SK-N-SH treated with all-trans-retinoic acid at 6 μM for 48 hours (cell line): ENCODE results near the gene FIGN.

Experiments used
- ATAC-seq: fragments of 200-7000 bp; cut with Tn5 transposase; 3 replicates; pipeline ENCODE4 v1.9.1; 2020; ENCODE audit warnings: mild to moderate bottlenecking, moderate library complexity
- ARNTL ChIP-seq: fragments of 450-650 bp; formaldehyde crosslinking; IDR thresholded peaks from 2 replicates; pipeline ENCODE4 v1.5.0; 2020; ENCODE audit warnings: low read depth, mild to moderate bottlenecking, moderate library complexity, borderline replicate concordance
- BACH2 ChIP-seq: fragments of 250-450 bp; sonication (Bioruptor Pico); IDR thresholded peaks from 2 replicates; pipeline ENCODE4 v1.9.0; 2021; ENCODE audit warnings: mild to moderate bottlenecking, borderline replicate concordance
- CREB5 ChIP-seq: fragments of 250-450 bp; sonication (Bioruptor Pico); IDR thresholded peaks from 2 replicates; pipeline ENCODE4 v1.5.1; 2020; ENCODE audit warnings: low read depth, mild to moderate bottlenecking, moderate library complexity
- CSDC2 ChIP-seq: fragments of 250-450 bp; sonication (Bioruptor Pico); IDR thresholded peaks from 2 replicates; pipeline ENCODE4 v1.5.0; 2020; ENCODE audit warnings: mild to moderate bottlenecking, moderate library complexity
- CSRNP3 ChIP-seq: fragments of 250-450 bp; sonication (Bioruptor Pico); IDR thresholded peaks from 2 replicates; pipeline ENCODE4 v1.5.1; 2021; ENCODE audit warnings: mild to moderate bottlenecking, moderate library complexity
- GLIS3 ChIP-seq: fragments of 250-450 bp; sonication (Bioruptor Pico); IDR thresholded peaks from 2 replicates; pipeline ENCODE4 v1.5.0; 2020; ENCODE audit warnings: mild to moderate bottlenecking, moderate library complexity
- ISL1 ChIP-seq: fragments of 250-450 bp; sonication (Bioruptor Pico); IDR thresholded peaks from 2 replicates; pipeline ENCODE4 v2.1.2; 2022; ENCODE audit warnings: mild to moderate bottlenecking, moderate library complexity
- PATZ1 ChIP-seq: fragments of 250-450 bp; sonication (Bioruptor Pico); IDR thresholded peaks from 2 replicates; pipeline ENCODE4 v1.8.0; 2020; ENCODE audit warnings: mild to moderate bottlenecking, moderate library complexity, borderline replicate concordance
- RARB ChIP-seq: fragments of 250-450 bp; sonication (Bioruptor Pico); IDR thresholded peaks from 2 replicates; pipeline ENCODE4 v1.8.0; 2021; ENCODE audit warnings: mild to moderate bottlenecking, moderate library complexity
- SNAI2 ChIP-seq: fragments of 250-450 bp; sonication (Bioruptor Pico); IDR thresholded peaks from 2 replicates; pipeline ENCODE4 v1.5.0; 2020; ENCODE audit warnings: mild to moderate bottlenecking, moderate library complexity
- TCF4 ChIP-seq: fragments of 250-450 bp; sonication (Bioruptor Pico); IDR thresholded peaks from 2 replicates; pipeline ENCODE4 v1.8.0; 2021; ENCODE audit warnings: mild to moderate bottlenecking, moderate library complexity, borderline replicate concordance
- TOX ChIP-seq: fragments of 250-450 bp; sonication (Bioruptor Pico); IDR thresholded peaks from 2 replicates; pipeline ENCODE4 v1.8.0; 2021; ENCODE audit warnings: mild to moderate bottlenecking, moderate library complexity, borderline replicate concordance
- TSHZ2 ChIP-seq: fragments of 250-450 bp; sonication (Bioruptor Pico); IDR thresholded peaks from 2 replicates; pipeline ENCODE4 v1.5.0; 2020; ENCODE audit warnings: mild to moderate bottlenecking, moderate library complexity
- ZC3H10 ChIP-seq: fragments of 250-450 bp; sonication (Bioruptor Pico); IDR thresholded peaks from 2 replicates; pipeline ENCODE4 v1.5.1; 2021; ENCODE audit warnings: mild to moderate bottlenecking, moderate library complexity
- ZNF70 ChIP-seq: fragments of 450-650 bp; formaldehyde crosslinking; IDR thresholded peaks from 2 replicates; pipeline ENCODE4 v1.5.0; 2020; ENCODE audit warnings: mild to moderate bottlenecking, moderate library complexity
- ZNF8 ChIP-seq: fragments of 450-650 bp; formaldehyde crosslinking; IDR thresholded peaks from 2 replicates; pipeline ENCODE4 v1.5.0; 2020; ENCODE audit warnings: mild to moderate bottlenecking, moderate library complexity

Gene FIGN

GRCh38 chr2:163630836-163631235, 105.0 kb downstream of the FIGN start:
- TF ChIP-seq ZNF70 (CRISPR knock-in tag), result no peak
- TF ChIP-seq ZNF8 (CRISPR knock-in tag), result no peak
- TF ChIP-seq ZC3H10 (CRISPR knock-in tag), result no peak
- TF ChIP-seq BACH2 (CRISPR knock-in tag), result no peak
- no peak for TF ChIP-seq TSHZ2 (CRISPR knock-in tag)
- no peak for TF ChIP-seq CREB5 (CRISPR knock-in tag)
- no peak for TF ChIP-seq PATZ1 (CRISPR knock-in tag)
- TF ChIP-seq ARNTL (CRISPR knock-in tag), result no peak
- ATAC-seq, result no peak

- no peak for TF ChIP-seq RARB (CRISPR knock-in tag)
- no peak for TF ChIP-seq CSRNP3
- TF ChIP-seq CSDC2 (CRISPR knock-in tag), result no peak
- no peak for TF ChIP-seq ISL1 (CRISPR knock-in tag)
- no peak for TF ChIP-seq TOX (CRISPR knock-in tag)
- TF ChIP-seq ZNF70 (CRISPR knock-in tag), result no peak
- no peak for TF ChIP-seq ZC3H10 (CRISPR knock-in tag)
- TF ChIP-seq BACH2 (CRISPR knock-in tag), result no peak
- TF ChIP-seq TSHZ2 (CRISPR knock-in tag), result no peak
- no peak for TF ChIP-seq TCF4 (CRISPR knock-in tag)
- TF ChIP-seq GLIS3, result no peak
- TF ChIP-seq ARNTL (CRISPR knock-in tag), result no peak
- TF ChIP-seq SNAI2 (CRISPR knock-in tag), result no peak
- TF ChIP-seq, all 23 proteins: peak for 0
- ATAC-seq, result no peak
These were observed 109.1 kb downstream of the FIGN start for GRCh38 chr2:163626639-163627109.

- no peak for ATAC-seq
- TF ChIP-seq TCF4 (CRISPR knock-in tag) (no peak), TSHZ2 (CRISPR knock-in tag) (no peak), SNAI2 (CRISPR knock-in tag) (no peak), GLIS3 (no peak)
These were observed 109.6 kb downstream of the FIGN start for GRCh38 chr2:163626208-163626607.
